ENCODE measurements around the gene ZNF525.

DNA sequence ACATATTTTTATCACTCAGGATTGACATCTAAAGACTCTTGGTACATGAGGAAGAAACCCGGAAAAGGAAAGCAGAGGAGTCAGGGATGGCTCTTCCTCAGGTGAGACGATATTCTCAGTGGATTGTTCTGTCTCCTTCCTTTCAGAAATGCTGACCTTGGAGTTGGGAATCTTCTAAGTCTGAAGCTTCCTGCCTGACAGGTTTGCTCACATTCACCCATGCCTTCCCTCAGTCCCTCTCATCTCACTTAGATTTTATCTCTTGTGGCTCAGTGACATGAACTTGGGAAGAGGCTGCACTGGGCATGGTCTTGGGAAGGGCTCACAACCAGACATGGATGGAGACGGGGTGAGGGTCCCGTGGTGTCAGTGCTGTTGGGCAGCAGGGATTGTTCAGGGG is 6.7 kb downstream of the ZNF525 start:
- no peak for TF ChIP-seq POLR2A (IDR thresholded peaks at IDR 0.05; ENCODE audit: low read depth, low read length)
- TF ChIP-seq POLR2AphosphoS5 (IDR thresholded peaks at IDR 0.05; ENCODE audit: low read depth, low read length), result no peak
- TF ChIP-seq TAF1 (IDR thresholded peaks at IDR 0.05; ENCODE audit: low read depth, low read length), result no peak
- TF ChIP-seq POU2F2 (IDR thresholded peaks at IDR 0.05; ENCODE audit: low read depth, low read length), result no peak

Data from GM12891 (cell line).